GM12878 (cell line): Measurements from ENCODE around the gene IRF2BP1. TPM values are rescaled to one million over a fixed set of nuclear protein-coding genes. Genes with fewer than 3 reads are reported as not detected.
A peak's percentile ranks its signal among the peaks of the same experiment; 100 is the strongest.

Experiments used
- ATAC-seq: fragments of 200-7000 bp; cut with Tn5 transposase; 3 replicates; pipeline ENCODE4 v1.9.1; 2020; ENCODE audit warnings: mild to moderate bottlenecking, moderate library complexity
- BruUV-seq: library from RNA; stranded (reverse); fragments of 400-500 nt; replicated peaks from 2 replicates; lab custom pipeline; 2021; lab: Mats Ljungman, UMichigan
- CTCF ChIA-PET: fragments of 300-600 bp; sonication (Branson Sonifier 250); formaldehyde crosslinking; extraction: SDS; loops from one replicate; lab custom pipeline; 2021; ENCODE audit warnings: inconsistent platforms; lab: Yijun Ruan, JAX
- POLR2A ChIA-PET: fragments of 350-600 bp; formaldehyde crosslinking; extraction: SDS; loops from one replicate; lab custom pipeline; 2021; ENCODE audit warnings: inconsistent platforms; lab: Charles Lee
- RAD21 ChIA-PET: fragments of 300-600 bp; sonication (Branson Sonifier 250); formaldehyde crosslinking; loops from one replicate; lab custom pipeline; 2023; ENCODE audit warnings: antibody characterized with exemption; ENCODE audit not compliant: unreplicated experiment; lab: Charles Lee
- SMC1A ChIA-PET: fragments of 300-600 bp; sonication (Branson Sonifier 250); formaldehyde crosslinking; loops from one replicate; lab custom pipeline; 2023; ENCODE audit not compliant: unreplicated experiment, uncharacterized antibody; lab: Charles Lee
- DNase-seq: peaks from one replicate; pipeline ENCODE4 v3.0.0-alpha.2; 2011; ENCODE audit warnings: low read depth, low spot score
- FAIRE-seq: peaks from 3 replicates; lab custom pipeline; 2011; peaks lifted over from hg19 to GRCh38; lab: Jason Lieb, UNC
- H2AFZ ChIP-seq: 2 replicates; pipeline ENCODE4 v1.6.0; 2011; ENCODE audit warnings: low read depth, low read length, control low read depth; ENCODE audit not compliant: control insufficient read depth
- H3K27ac ChIP-seq: 2 replicates; pipeline ENCODE4 v1.5.1; 2011; ENCODE audit warnings: control low read depth; ENCODE audit not compliant: control insufficient read depth, insufficient read depth
- H3K27me3 ChIP-seq, 2 experiments: replicated peaks in 1 of 2; 2 replicates each; pipeline versions ENCODE4 v1.6.0 to v1.6.1; 2011; ENCODE audit warnings: low read length in 1 of 2; ENCODE audit not compliant: control insufficient read depth in 2 of 2, insufficient read depth in 2 of 2
- H3K36me3 ChIP-seq, 2 experiments: 2 replicates each; pipeline ENCODE4 v1.5.1; 2011; ENCODE audit warnings: low read length in 1 of 2; ENCODE audit not compliant: control insufficient read depth in 2 of 2, insufficient read depth in 2 of 2
- H3K4me1 ChIP-seq: 2 replicates; pipeline ENCODE4 v1.6.1; 2011; ENCODE audit warnings: mild to moderate bottlenecking, low read length, moderate library complexity, mixed read lengths; ENCODE audit not compliant: control insufficient read depth, insufficient read depth
- H3K4me2 ChIP-seq: 2 replicates; pipeline ENCODE4 v1.6.0; 2011; ENCODE audit warnings: control low read depth; ENCODE audit not compliant: control insufficient read depth, insufficient read depth
- H3K4me3 ChIP-seq: fragments of 200-600 bp; sonication (generic); 2 replicates; pipeline ENCODE4 v1.5.1; 2016
- H3K79me2 ChIP-seq: 2 replicates; pipeline ENCODE4 v1.6.0; 2011; ENCODE audit warnings: low read length; ENCODE audit not compliant: control insufficient read depth, insufficient read depth
- H3K9ac ChIP-seq: 2 replicates; pipeline ENCODE4 v1.8.0; 2011; ENCODE audit warnings: low read length, control low read depth, mixed read lengths; ENCODE audit not compliant: control insufficient read depth, insufficient read depth
- H3K9me3 ChIP-seq: replicated peaks from 3 replicates; pipeline ENCODE4 v1.5.1; 2011; ENCODE audit warnings: mild to moderate bottlenecking, low read length; ENCODE audit not compliant: control insufficient read depth, insufficient read depth
- H4K20me1 ChIP-seq: 2 replicates; pipeline ENCODE4 v1.6.0; 2011; ENCODE audit not compliant: control insufficient read depth, insufficient read depth
- ASH2L ChIP-seq: fragments of 300-600, 200-600 bp; sonication (generic); IDR thresholded peaks from 2 replicates; pipeline ENCODE4 v1.6.1; 2017; ENCODE audit warnings: low read depth, mild to moderate bottlenecking, borderline replicate concordance
- BCL11A ChIP-seq: IDR thresholded peaks from 2 replicates; pipeline ENCODE4 v1.6.1; 2011; ENCODE audit warnings: low read depth, low read length
- BRCA1 ChIP-seq: IDR thresholded peaks from 2 replicates; pipeline ENCODE4 v1.6.1; 2011; ENCODE audit warnings: low read depth, low read length, improper control_type of control experiment
- CEBPB ChIP-seq, 2 experiments: fragments of 150-350 bp in 1 of 2; IDR thresholded peaks; 2 replicates each; pipeline ENCODE4 v1.6.1; 2012 to 2014; ENCODE audit warnings: low read depth in 2 of 2, low read length in 2 of 2, borderline replicate concordance in 1 of 2, inconsistent platforms in 1 of 2
- EP300 ChIP-seq, 2 experiments: fragments of 150-350 bp in 1 of 2; IDR thresholded peaks; 2 replicates each; pipeline ENCODE4 v1.6.1; 2011 to 2012; ENCODE audit warnings: low read depth in 2 of 2, low read length in 2 of 2, borderline replicate concordance in 1 of 2, improper control_type of control experiment in 1 of 2, inconsistent platforms in 1 of 2; ENCODE audit not compliant: control insufficient read depth in 1 of 2
- KLF5 ChIP-seq: fragments of 450-650 bp; IDR thresholded peaks from 2 replicates; pipeline ENCODE4 v1.6.1; 2014; ENCODE audit warnings: mild to moderate bottlenecking; ENCODE audit not compliant: partially characterized antibody
- NFYA ChIP-seq: IDR thresholded peaks from 2 replicates; pipeline ENCODE4 v1.6.1; 2011; ENCODE audit warnings: low read depth, mild to moderate bottlenecking, low read length, improper control_type of control experiment, borderline replicate concordance
- PAX5 ChIP-seq: IDR thresholded peaks from 2 replicates; pipeline ENCODE4 v1.6.1; 2011; ENCODE audit warnings: low read depth, low read length, borderline replicate concordance
- RELA ChIP-seq: fragments of 450-650 bp; IDR thresholded peaks from 2 replicates; pipeline ENCODE4 v1.8.0; 2014; ENCODE audit warnings: borderline replicate concordance; ENCODE audit not compliant: partially characterized antibody
- RFX5 ChIP-seq: IDR thresholded peaks from 2 replicates; pipeline ENCODE4 v1.6.1; 2011; ENCODE audit warnings: low read depth, low read length, improper control_type of control experiment
- SIX5 ChIP-seq: IDR thresholded peaks from 2 replicates; pipeline ENCODE4 v1.6.1; 2011; ENCODE audit warnings: mild to moderate bottlenecking, low read depth, low read length, moderate library complexity; ENCODE audit not compliant: severe bottlenecking
- SMARCA5 ChIP-seq: fragments of 450-650 bp; IDR thresholded peaks from 2 replicates; pipeline ENCODE4 v1.6.1; 2017; ENCODE audit warnings: mild to moderate bottlenecking
- SMC3 ChIP-seq: IDR thresholded peaks from 2 replicates; pipeline ENCODE4 v1.6.1; 2011; ENCODE audit warnings: low read length, improper control_type of control experiment, borderline replicate concordance
- SP1 ChIP-seq: IDR thresholded peaks from one replicate; pipeline ENCODE4 v1.6.1; 2011; ENCODE audit warnings: low read depth, low read length
- SRF ChIP-seq, 2 experiments: IDR thresholded peaks; 2 replicates each; pipeline ENCODE4 v1.6.1; 2011; ENCODE audit warnings: low read depth in 2 of 2, low read length in 2 of 2, mild to moderate bottlenecking in 1 of 2, moderate library complexity in 1 of 2
- ZBTB4 ChIP-seq: fragments of 450-650 bp; formaldehyde crosslinking; IDR thresholded peaks from 2 replicates; pipeline ENCODE4 v1.4.0; 2022; ENCODE audit warnings: mild to moderate bottlenecking, moderate library complexity
- ZNF217 ChIP-seq: fragments of 450-650 bp; IDR thresholded peaks from 2 replicates; pipeline ENCODE4 v1.6.1; 2017; ENCODE audit warnings: antibody characterized with exemption, mild to moderate bottlenecking
- ZNF622 ChIP-seq: fragments of 450-650 bp; IDR thresholded peaks from 2 replicates; pipeline ENCODE4 v1.6.1; 2017; ENCODE audit warnings: mild to moderate bottlenecking, inconsistent platforms
- WGBS: methylation state at CpG from one replicate; pipeline ENCODE4 v1.1.6; 2016; ENCODE audit warnings: low lambda C conversion rate; ENCODE audit not compliant: insufficient replicate concordance, insufficient coverage; ENCODE audit errors: missing lambda C conversion rate; 5-methylcytosine and 5-hydroxymethylcytosine counted together
- in situ Hi-C: fragments of 300-500 bp; cut with MboI; formaldehyde crosslinking; loops from 9 replicates; pipeline ENCODE4 v1.14.3; 2018; ENCODE audit warnings: mixed read lengths
- intact Hi-C: fragments of 100-400 bp; cut with micrococcal nuclease; formaldehyde crosslinking; loops from one replicate; pipeline ENCODE4 v1.14.2; 2022; ENCODE audit not compliant: unreplicated experiment
- polyA plus RNA-seq, 11 experiments: library from polyadenylated mRNA; depleted of rRNA in 4 of 11; unstranded in 6 of 11; stranded (reverse) in 5 of 11; fragments of >200 nt; fragmentation: Nextera tagmentation in 4 of 11; fragmentation: Illumina TruSeq in 1 of 11; extraction: Ambion mirVana in 4 of 11; extraction: Trizol in 1 of 11; gene quantifications; 1 replicate in 1 of 11; 2 replicates in 10 of 11; pipeline versions ENCODE4 v1.2.1 to v1.2.3, GENCODE V29; 2011 to 2016; ENCODE audit warnings: inconsistent platforms in 2 of 11, missing spikeins in 2 of 11, low read depth in 1 of 11
- total RNA-seq, 4 experiments: library from RNA; depleted of rRNA in 3 of 4; stranded (reverse); fragments of >200 nt in 3 of 4; fragmentation: Illumina TruSeq in 1 of 4; extraction: Trizol in 1 of 4; gene quantifications; 2 replicates each; pipeline versions ENCODE4 v1.2.1 to v1.2.3, GENCODE V29; 2013 to 2021
- TF ChIP-seq, protein P1 (sequence below): fragments of 450-650 bp; IDR thresholded peaks from 2 replicates; pipeline ENCODE4 v1.6.1; 2014; ENCODE audit warnings: mild to moderate bottlenecking

IRF2BP1 gene
- total and polyA plus RNA-seq, 10 of the 15 experiments (the other 5 are each of a cell fraction or from before 2014, with no cell fraction given) = 0.31 to 24.4 (median 4.4) TPM

GRCh38 chr19:45862564-45863334 lies 23.2 kb downstream of the IRF2BP1 start, which contains the start of gene SYMPK:
TSS of gene SYMPK (minus strand) at chr19:45863147. CDS start at chr19:45854495, 8,652 bp downstream.
- in situ Hi-C loops = no loop called here
- BruUV-seq = TSS peak; percentile 86
- TF ChIP-seq RELA (peak; percentile 86), SMC3 (no peak), SMARCA5 (peak; percentile 92), RFX5 (no peak), PAX5 (0 out of 2 replicates have a peak, but pooled peaks have one; percentile 5), NFYA (no peak), ZNF622 (no peak), CEBPB (IDR thresholded peaks at IDR 0.05; ENCODE audit: borderline replicate concordance in 1 of 2, low read depth in 2 of 2, low read length in 2 of 2) (no peak), SP1 (peak; percentile 54), EP300 (IDR thresholded peaks at IDR 0.05; ENCODE audit: borderline replicate concordance in 1 of 2, control insufficient read depth in 1 of 2, low read depth in 2 of 2, low read length in 2 of 2) (0 out of 4 replicates have a peak, but pooled peaks of 1 of the 2 experiments have one; percentile 10), ASH2L (no peak), ZBTB4 (CRISPR knock-in tag) (no peak), ZNF217 (peak; percentile 73; the same call in 1 of the 2 replicates), BRCA1 (no peak), SIX5 (peak; percentile 99), SRF (IDR thresholded peaks at IDR 0.05; ENCODE audit: low read depth in 2 of 2, low read length in 2 of 2) (0 out of 4 replicates have a peak, but pooled peaks have one; percentile 26 to 42), BCL11A (no peak), KLF5 (no peak)
- TF ChIP-seq, protein P1, sequence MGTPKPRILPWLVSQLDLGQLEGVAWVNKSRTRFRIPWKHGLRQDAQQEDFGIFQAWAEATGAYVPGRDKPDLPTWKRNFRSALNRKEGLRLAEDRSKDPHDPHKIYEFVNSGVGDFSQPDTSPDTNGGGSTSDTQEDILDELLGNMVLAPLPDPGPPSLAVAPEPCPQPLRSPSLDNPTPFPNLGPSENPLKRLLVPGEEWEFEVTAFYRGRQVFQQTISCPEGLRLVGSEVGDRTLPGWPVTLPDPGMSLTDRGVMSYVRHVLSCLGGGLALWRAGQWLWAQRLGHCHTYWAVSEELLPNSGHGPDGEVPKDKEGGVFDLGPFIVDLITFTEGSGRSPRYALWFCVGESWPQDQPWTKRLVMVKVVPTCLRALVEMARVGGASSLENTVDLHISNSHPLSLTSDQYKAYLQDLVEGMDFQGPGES = no peak

More at GRCh38 chr19:45862564-45863334, 23.2 kb downstream of the IRF2BP1 start, which contains the start of gene SYMPK:
- H3K9ac ChIP-seq = peak within 1 kb of the TSS; percentile 87
- H2AFZ ChIP-seq = peak within 1 kb of the TSS; percentile 97
- ChIA-PET RAD21 (interaction anchor here (0.6 to 5.2 kb wide), 13 partner anchors 10 to 165 kb away, joined by 3 to 159 read pairs (median 5); partner anchors contain the start of genes CCDC61, DMWD, FBXO46 and IRF2BP1), CTCF (interaction anchor here (0.9 to 9.2 kb wide), 14 partner anchors 12 to 162 kb away, joined by 3 to 194 read pairs (median 5); partner anchors contain the start of genes IRF2BP1, MYPOP and SIX5), POLR2A (interaction anchor here (0.6 to 8.2 kb wide), 16 partner anchors 9 to 236 kb away, joined by 3 to 178 read pairs (median 4); partner anchors contain the start of genes CCDC61, IRF2BP1, MYPOP and SIX5), SMC1A (interaction anchor here (0.8 to 10.0 kb wide), 8 partner anchors 18 to 94 kb away, joined by 3 to 98 read pairs (median 5); partner anchors contain the start of genes IRF2BP1, MYPOP and SIX5)
- ATAC-seq (peak; percentile 94), FAIRE-seq (peak; percentile 100), DNase-seq (peak; percentile 94)
- H4K20me1 ChIP-seq = no peaks in the 10 kb centered on the region
- H3K27ac ChIP-seq = peak within 1 kb of the TSS; percentile 93
- WGBS = 1% methylated on average over 56 of the region's 65 CpGs
- H3K36me3 ChIP-seq = peaks cover 0 to 4% of the 10 kb centered on the region in 2 experiments; a peak in 1 of 4 replicates
- peaks cover 0 to 6% of the 10 kb centered on the region in 2 experiments; a peak in 2 of 4 replicates for H3K27me3 ChIP-seq
- H3K4me3 ChIP-seq = peak within 1 kb of the TSS; percentile 97
- intact Hi-C loops = loop anchor here (1.0 kb wide), 2 partner anchors 20 to 24 kb away; partner anchors contain the start of gene IRF2BP1
- no peaks in the 10 kb centered on the region for H3K9me3 ChIP-seq
- H3K79me2 ChIP-seq = peaks cover 29% of the 10 kb centered on the region
- H3K4me2 ChIP-seq = peak within 1 kb of the TSS; percentile 98
- peaks cover 5% of the 10 kb centered on the region for H3K4me1 ChIP-seq
